ENCODE measurements around the gene RMND5B.

GRCh38 chr5:178081571-178082243 is 49.1 kb upstream of the RMND5B start:
- TF ChIP-seq POLR2A (IDR thresholded peaks at IDR 0.05) (no peak), CTCF (IDR thresholded peaks at IDR 0.05) (no peak), POLR2AphosphoS5 (IDR thresholded peaks at IDR 0.05) (no peak)

Data from sigmoid colon (tissue), 4 donors.